Vagina (tissue), 2 donors: ENCODE results near the gene GABARAP.

ENCODE experiments used
- POLR2A ChIP-seq, 2 donors: fragments of 450-650 bp; IDR thresholded peaks; one replicate each; pipeline ENCODE4 v1.6.1; 2017; ENCODE audit warnings: antibody characterized with exemption in 2 of 2, mild to moderate bottlenecking in 2 of 2, moderate library complexity in 2 of 2
- POLR2AphosphoS5 ChIP-seq, 2 donors: sonication (generic); formaldehyde crosslinking; IDR thresholded peaks; one replicate each; pipeline ENCODE4 v1.9.0; 2017; ENCODE audit warnings: antibody characterized with exemption in 2 of 2, mild to moderate bottlenecking in 2 of 2, low read depth in 1 of 2; ENCODE audit not compliant: insufficient read depth in 1 of 2
- TF ChIP-seq, protein P1 (sequence below), 3 experiments: fragments of 450-650 bp in 2 of 3; fragments of 200-600 bp in 1 of 3; sonication (generic) in 1 of 3; IDR thresholded peaks; one replicate each; pipeline ENCODE4 v1.5.1; 2017 to 2019; ENCODE audit warnings: antibody characterized with exemption in 3 of 3, mild to moderate bottlenecking in 2 of 3, moderate library complexity in 2 of 3

DNA sequence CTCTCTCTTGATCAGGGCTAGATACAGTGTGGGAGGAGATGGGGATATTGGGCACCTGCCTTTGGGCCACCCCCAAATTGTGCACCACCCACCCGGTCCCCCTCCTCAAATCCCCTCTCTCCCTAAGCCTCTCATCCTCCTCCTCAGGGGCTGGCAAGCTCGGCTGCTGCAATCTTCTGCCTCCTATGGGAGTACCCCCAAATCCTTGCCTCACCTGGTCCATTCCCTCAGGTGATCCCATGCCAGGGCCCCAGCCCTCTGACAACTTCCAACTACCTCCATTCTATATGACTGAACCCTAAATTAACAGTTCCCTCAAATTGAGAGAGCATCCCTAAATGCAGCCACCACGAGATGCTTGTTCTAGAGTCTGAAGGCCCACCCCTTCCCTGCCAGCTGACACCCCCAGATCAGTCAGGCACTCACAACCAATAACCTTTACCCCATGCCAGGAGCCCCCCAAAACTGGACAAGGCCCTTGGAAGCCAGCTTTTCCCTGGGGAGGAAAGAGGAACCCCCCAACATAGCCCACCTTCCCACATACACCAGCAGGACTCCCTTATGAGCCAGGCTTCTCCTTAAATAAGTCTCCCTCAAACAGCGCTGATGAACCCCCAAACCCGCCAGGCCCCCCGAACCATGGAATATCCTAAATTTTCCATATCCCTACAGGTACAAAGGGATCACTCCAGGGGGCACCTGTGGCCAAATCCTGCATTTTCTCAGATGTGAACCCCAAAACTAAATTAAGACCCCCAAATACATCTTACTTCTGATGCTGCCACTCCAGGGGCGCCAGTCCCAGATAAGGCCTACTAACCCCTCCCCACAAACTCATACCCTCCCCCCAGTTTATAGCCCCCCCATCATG is 25.8 kb downstream of the GABARAP start:
- TF ChIP-seq, protein P1, sequence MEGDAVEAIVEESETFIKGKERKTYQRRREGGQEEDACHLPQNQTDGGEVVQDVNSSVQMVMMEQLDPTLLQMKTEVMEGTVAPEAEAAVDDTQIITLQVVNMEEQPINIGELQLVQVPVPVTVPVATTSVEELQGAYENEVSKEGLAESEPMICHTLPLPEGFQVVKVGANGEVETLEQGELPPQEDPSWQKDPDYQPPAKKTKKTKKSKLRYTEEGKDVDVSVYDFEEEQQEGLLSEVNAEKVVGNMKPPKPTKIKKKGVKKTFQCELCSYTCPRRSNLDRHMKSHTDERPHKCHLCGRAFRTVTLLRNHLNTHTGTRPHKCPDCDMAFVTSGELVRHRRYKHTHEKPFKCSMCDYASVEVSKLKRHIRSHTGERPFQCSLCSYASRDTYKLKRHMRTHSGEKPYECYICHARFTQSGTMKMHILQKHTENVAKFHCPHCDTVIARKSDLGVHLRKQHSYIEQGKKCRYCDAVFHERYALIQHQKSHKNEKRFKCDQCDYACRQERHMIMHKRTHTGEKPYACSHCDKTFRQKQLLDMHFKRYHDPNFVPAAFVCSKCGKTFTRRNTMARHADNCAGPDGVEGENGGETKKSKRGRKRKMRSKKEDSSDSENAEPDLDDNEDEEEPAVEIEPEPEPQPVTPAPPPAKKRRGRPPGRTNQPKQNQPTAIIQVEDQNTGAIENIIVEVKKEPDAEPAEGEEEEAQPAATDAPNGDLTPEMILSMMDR (IDR thresholded peaks at IDR 0.05) = no peak
- no peak for TF ChIP-seq POLR2A (IDR thresholded peaks at IDR 0.05)
- no peak for TF ChIP-seq POLR2AphosphoS5 (IDR thresholded peaks at IDR 0.05; ENCODE audit: insufficient read depth in 1 of 2, low read depth in 1 of 2)
